CD14-positive monocyte (primary cell): ENCODE results near the gene LAPTM4A. TPM values are rescaled to one million over a fixed set of nuclear protein-coding genes. Genes with fewer than 3 reads are reported as not detected.

ENCODE experiments used
- DNase-seq, 3 donors: peaks; one replicate each; pipeline ENCODE4 v3.0.0-alpha.2; 2011 to 2022
- H2AFZ ChIP-seq: 2 replicates; pipeline ENCODE4 v1.6.0; 2012; ENCODE audit warnings: mild to moderate bottlenecking, low read depth, low read length, inconsistent platforms; ENCODE audit not compliant: insufficient read depth, poor library complexity, severe bottlenecking
- H3K27ac ChIP-seq, 2 donors: 1 replicate in 1 of 2; 2 replicates in 1 of 2; pipeline ENCODE4 v1.5.1; 2012 to 2013; ENCODE audit warnings: low read length in 2 of 2, control low read depth in 1 of 2, inconsistent platforms in 1 of 2, low read depth in 1 of 2, mild to moderate bottlenecking in 1 of 2
- H3K27me3 ChIP-seq, 2 donors: one replicate each; pipeline versions ENCODE4 v1.6.0 to v1.6.1; 2011 to 2013; ENCODE audit warnings: low read length in 2 of 2; ENCODE audit not compliant: control insufficient read depth in 2 of 2, insufficient read depth in 2 of 2
- H3K36me3 ChIP-seq, 2 donors: replicated peaks in 1 of 2; 1 replicate in 1 of 2; 2 replicates in 1 of 2; pipeline versions ENCODE4 v1.5.1 to v1.6.1; 2012 to 2013; ENCODE audit warnings: low read length in 2 of 2, control low read depth in 1 of 2, inconsistent platforms in 1 of 2, mild to moderate bottlenecking in 1 of 2; ENCODE audit not compliant: insufficient read depth in 2 of 2, control insufficient read depth in 1 of 2
- H3K4me1 ChIP-seq, 2 donors: 1 replicate in 1 of 2; 2 replicates in 1 of 2; pipeline versions ENCODE4 v1.5.1 to v1.6.1; 2012 to 2013; ENCODE audit warnings: low read length in 2 of 2, control low read depth in 1 of 2, inconsistent platforms in 1 of 2, mild to moderate bottlenecking in 1 of 2, moderate library complexity in 1 of 2; ENCODE audit not compliant: insufficient read depth in 2 of 2, control insufficient read depth in 1 of 2
- H3K4me2 ChIP-seq: replicated peaks from 2 replicates; pipeline ENCODE3; 2012; ENCODE audit warnings: low read length, moderate library complexity, mild to moderate bottlenecking; ENCODE audit not compliant: poor library complexity, severe bottlenecking; ENCODE audit errors: extremely low read depth
- H3K4me3 ChIP-seq, 3 experiments: fragments of 200-600 bp in 1 of 3; sonication (generic) in 1 of 3; replicated peaks in 1 of 3; 1 replicate in 2 of 3; 2 replicates in 1 of 3; pipeline ENCODE4 v1.5.1; 2011 to 2013; ENCODE audit warnings: low read length in 3 of 3, mild to moderate bottlenecking in 3 of 3, control low read depth in 2 of 3, low read depth in 2 of 3, inconsistent platforms in 1 of 3, moderate library complexity in 1 of 3
- H3K79me2 ChIP-seq: 2 replicates; pipeline ENCODE4 v1.6.0; 2012; ENCODE audit warnings: mild to moderate bottlenecking, control low read depth, inconsistent platforms, low read length, moderate library complexity; ENCODE audit not compliant: insufficient read depth
- H3K9ac ChIP-seq: 2 replicates; pipeline ENCODE4 v1.6.0; 2017; ENCODE audit warnings: low read length, mild to moderate bottlenecking; ENCODE audit not compliant: insufficient read depth, poor library complexity, severe bottlenecking
- H3K9me3 ChIP-seq, 2 donors: replicated peaks in 1 of 2; 1 replicate in 1 of 2; 2 replicates in 1 of 2; pipeline versions ENCODE4 v1.5.1 to v1.6.1; 2012 to 2013; ENCODE audit warnings: low read length in 2 of 2, control low read depth in 1 of 2; ENCODE audit not compliant: control insufficient read depth in 1 of 2, insufficient read depth in 1 of 2
- H4K20me1 ChIP-seq: 2 replicates; pipeline ENCODE4 v1.6.0; 2012; ENCODE audit warnings: mild to moderate bottlenecking, low read length, control low read depth, moderate library complexity; ENCODE audit not compliant: insufficient read depth
- H3K27ac Mint-ChIP-seq, 7 donors: one replicate each; pipeline ENCODE4 v1.8.0; 2020; ENCODE audit warnings: mild to moderate bottlenecking in 7 of 7, mixed read lengths in 7 of 7, moderate library complexity in 6 of 7, inconsistent platforms in 2 of 7
- H3K27me3 Mint-ChIP-seq, 3 donors: one replicate each; pipeline ENCODE4 v1.8.0; 2021 to 2022; ENCODE audit warnings: low read depth in 3 of 3, mild to moderate bottlenecking in 3 of 3, mixed read lengths in 3 of 3, moderate library complexity in 3 of 3, inconsistent platforms in 1 of 3
- H3K36me3 Mint-ChIP-seq, 2 donors: one replicate each; pipeline ENCODE4 v1.8.0; 2020; ENCODE audit warnings: mixed read lengths in 2 of 2, inconsistent platforms in 1 of 2, mild to moderate bottlenecking in 1 of 2
- H3K4me1 Mint-ChIP-seq: one replicate; pipeline ENCODE4 v1.8.0; 2020; ENCODE audit warnings: mild to moderate bottlenecking, mixed read lengths
- H3K4me3 Mint-ChIP-seq, 2 donors: one replicate each; pipeline ENCODE4 v1.8.0; 2020; ENCODE audit warnings: mild to moderate bottlenecking in 2 of 2, mixed read lengths in 2 of 2, moderate library complexity in 1 of 2
- H3K9me3 Mint-ChIP-seq, 7 donors: one replicate each; pipeline ENCODE4 v1.8.0; 2020 to 2022; ENCODE audit warnings: mixed read lengths in 7 of 7, mild to moderate bottlenecking in 6 of 7, moderate library complexity in 6 of 7, inconsistent platforms in 2 of 7
- CTCF ChIP-seq: fragments of 200-600 bp; IDR thresholded peaks from one replicate; pipeline ENCODE4 v1.8.0; 2022; ENCODE audit warnings: antibody characterized with exemption, mild to moderate bottlenecking
- WGBS: methylation state at CpG from one replicate; pipeline ENCODE4 v1.1.5; 2013; ENCODE audit warnings: missing lambda C conversion rate; ENCODE audit not compliant: insufficient coverage; 5-methylcytosine and 5-hydroxymethylcytosine counted together
- intact Hi-C, 2 donors: fragments of 100-400 bp; cut with micrococcal nuclease; formaldehyde crosslinking; loops; one replicate each; pipeline versions ENCODE4 v1.15.0 to v1.15.1; 2023
- polyA plus RNA-seq, 3 donors: library from polyadenylated mRNA; depleted of rRNA in 1 of 3; unstranded in 2 of 3; stranded (reverse) in 1 of 3; fragments of 300-500 nt in 2 of 3; fragments of >200 nt in 1 of 3; fragmentation: Illumina TruSeq in 2 of 3; gene quantifications; 1 replicate in 2 of 3; 2 replicates in 1 of 3; pipeline ENCODE4 v1.2.3, GENCODE V29; 2012 to 2021

The LAPTM4A gene
- polyA plus RNA-seq, 3 donors: 182 to 442 (median 421) TPM

DNA sequence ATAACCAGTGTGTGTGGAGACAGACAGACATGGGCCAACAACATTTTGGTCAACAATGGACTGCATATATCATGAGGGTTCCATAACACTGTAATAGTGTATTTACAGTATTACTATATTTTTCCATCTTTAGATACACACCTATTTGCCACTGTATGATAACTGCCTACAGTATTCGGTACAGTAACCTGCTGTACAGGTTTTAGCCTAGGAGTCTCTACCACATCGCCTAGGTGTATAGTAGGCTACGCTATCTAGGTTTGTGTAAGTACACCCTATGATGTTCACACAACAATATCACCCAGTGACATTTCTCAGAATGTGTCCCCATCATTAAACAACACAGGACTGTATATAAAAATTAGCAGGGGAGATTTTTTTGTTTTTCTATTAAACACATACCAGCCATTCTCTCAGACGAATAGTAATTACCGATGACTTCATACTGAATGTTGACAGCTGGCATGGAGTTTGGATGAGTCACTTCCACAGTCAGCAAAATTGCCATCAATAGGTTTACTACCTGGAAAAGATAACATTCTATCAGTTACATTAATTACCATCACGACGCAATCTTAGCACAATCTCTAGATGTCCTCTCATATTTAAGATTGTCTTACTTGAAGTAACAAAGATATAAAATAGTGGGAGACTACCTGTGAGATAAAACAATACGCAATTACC lies 10.8 kb downstream of the LAPTM4A start:
- no peak overlapping the region for H3K4me3 Mint-ChIP-seq
- H3K36me3 ChIP-seq: peaks cover 59 to 79% of the 10 kb centered on the region in 2 donors
- H4K20me1 ChIP-seq: peaks cover 100% of the 10 kb centered on the region
- intact Hi-C loops: no loop called here
- H2AFZ ChIP-seq: no peak overlapping the region
- H3K27ac Mint-ChIP-seq: peak overlapping the region in 1 of 7 donors; percentile 45
- TF ChIP-seq CTCF: no peak
- no peaks in the 10 kb centered on the region for H3K27me3 ChIP-seq
- no CpG with 5 or more reads among the region's 8 CpGs for WGBS
- H3K36me3 Mint-ChIP-seq: peaks cover 67 to 73% of the 10 kb centered on the region in 2 donors
- DNase-seq: no peak
- peaks cover 4 to 7% of the 10 kb centered on the region in 2 donors for H3K4me1 ChIP-seq
- no peak overlapping the region for H3K9ac ChIP-seq
- no peaks in the 10 kb centered on the region for H3K9me3 Mint-ChIP-seq
- no peak overlapping the region for H3K4me2 ChIP-seq
- H3K9me3 ChIP-seq: no peaks in the 10 kb centered on the region
- H3K27ac ChIP-seq: no peak overlapping the region
- peaks cover 99% of the 10 kb centered on the region for H3K79me2 ChIP-seq
- H3K4me3 ChIP-seq: no peak overlapping the region
- peaks cover 12% of the 10 kb centered on the region for H3K4me1 Mint-ChIP-seq
- H3K27me3 Mint-ChIP-seq: no peaks in the 10 kb centered on the region

DNA sequence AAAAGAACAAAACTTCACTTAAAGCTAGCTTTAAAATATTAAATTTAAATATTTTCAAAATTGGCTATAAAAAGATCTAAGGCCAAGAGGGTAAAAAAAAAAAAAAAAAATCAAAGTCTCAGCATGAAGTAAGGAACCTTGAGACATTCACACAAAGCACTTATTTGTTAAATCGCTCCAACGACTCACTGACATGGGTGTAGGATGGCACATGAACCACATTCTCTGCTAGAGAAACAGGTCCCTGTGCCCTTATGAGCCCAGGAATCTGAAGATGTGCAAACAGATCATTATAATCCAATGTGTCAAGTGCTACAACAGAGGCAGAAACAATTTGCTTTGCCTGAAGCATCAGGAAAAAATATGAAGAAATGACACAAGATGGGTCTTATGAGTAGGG lies 13.8 kb downstream of the LAPTM4A start:
- DNase-seq: no peak
- WGBS: 100% methylated on average over 2 of the region's 2 CpGs
- no peak overlapping the region for H3K4me3 Mint-ChIP-seq
- no peak overlapping the region for H3K4me3 ChIP-seq
- peak overlapping the region in 1 of 2 donors; percentile 24 for H3K27ac ChIP-seq
- peak overlapping the region in 1 of 7 donors; percentile 16 for H3K27ac Mint-ChIP-seq
- H3K79me2 ChIP-seq: peaks cover 70% of the 10 kb centered on the region
- H2AFZ ChIP-seq: no peak overlapping the region
- H3K9me3 ChIP-seq: no peaks in the 10 kb centered on the region
- TF ChIP-seq CTCF: no peak
- H3K36me3 Mint-ChIP-seq: peaks cover 88 to 90% of the 10 kb centered on the region in 2 donors
- no peak overlapping the region for H3K9ac ChIP-seq
- no peak overlapping the region for H3K4me2 ChIP-seq
- peaks cover 100% of the 10 kb centered on the region for H4K20me1 ChIP-seq
- peaks cover 9% of the 10 kb centered on the region for H3K4me1 Mint-ChIP-seq
- no peaks in the 10 kb centered on the region for H3K27me3 ChIP-seq
- intact Hi-C loops: no loop called here
- no peaks in the 10 kb centered on the region for H3K4me1 ChIP-seq
- no peaks in the 10 kb centered on the region for H3K9me3 Mint-ChIP-seq
- peaks cover 79 to 98% of the 10 kb centered on the region in 2 donors for H3K36me3 ChIP-seq
- H3K27me3 Mint-ChIP-seq: no peaks in the 10 kb centered on the region
